Jurkat, Clone E6-1 (cell line): ENCODE data around the gene SLFN12.

ENCODE experiments used
- DNase-seq: peaks from one replicate; pipeline ENCODE4 v3.0.0-alpha.2; 2011; ENCODE audit warnings: low read depth, low spot score
- H3K4me3 ChIP-seq: 2 replicates; pipeline ENCODE4 v1.5.1; 2011; ENCODE audit warnings: mild to moderate bottlenecking, low read length, control low read depth, moderate library complexity

The SLFN12 gene

GRCh38 chr17:35361027-35361426 is 71.3 kb downstream of the SLFN12 start:
- no peak overlapping the region for H3K4me3 ChIP-seq
- no peak for DNase-seq
